Measurements from ENCODE around the gene DENND4A. TPM values are rescaled to one million over a fixed set of nuclear protein-coding genes. Genes with fewer than 3 reads are reported as not detected.

The DENND4A gene
- total RNA-seq, 1 donor from 2014 or later, result 13.9 TPM

GRCh38 chr15:65791335-65792137 lies 557 bp downstream of the DENND4A start:
- Histone ChIP-seq H3K4me3 (ENCODE audit: insufficient read depth, low read depth, low read length) (peak overlapping the region; percentile 85), H3K9me3 (ENCODE audit: insufficient read depth, low read depth, low read length) (no peaks in the 10 kb centered on the region), H3K27ac (ENCODE audit: low read depth, low read length) (peak overlapping the region; percentile 77), H3K4me2 (ENCODE audit: low read length) (peak overlapping the region; percentile 99), H3K27me3 (ENCODE audit: insufficient read depth, low read length) (no peaks in the 10 kb centered on the region), H3K4me1 (ENCODE audit: insufficient read depth, low read length) (peaks cover 21% of the 10 kb centered on the region), H3K79me2 (ENCODE audit: insufficient read depth, low read length) (peaks cover 43% of the 10 kb centered on the region), H3K36me3 (ENCODE audit: insufficient read depth, low read length) (no peaks in the 10 kb centered on the region), H3K9ac (ENCODE audit: low read length) (peak overlapping the region; percentile 86), H4K20me1 (ENCODE audit: insufficient read depth, low read length) (peaks cover 3% of the 10 kb centered on the region), H2AFZ (ENCODE audit: low read depth, low read length) (peak overlapping the region; percentile 67)
- Mint-ChIP-seq H3K36me3 (ENCODE audit: low read depth, unreplicated experiment) (no peaks in the 10 kb centered on the region), H3K9me3 (ENCODE audit: unreplicated experiment) (no peaks in the 10 kb centered on the region), H3K27ac (ENCODE audit: unreplicated experiment) (peak overlapping the region; percentile 87), H3K27me3 (ENCODE audit: low read depth, unreplicated experiment) (no peaks in the 10 kb centered on the region), H3K4me1 (ENCODE audit: low read depth, unreplicated experiment) (peaks cover 13% of the 10 kb centered on the region), H3K4me3 (ENCODE audit: unreplicated experiment) (peak overlapping the region; percentile 89)
- no peak for FAIRE-seq
- TF ChIP-seq CTCF (IDR thresholded peaks at IDR 0.05; ENCODE audit: insufficient read depth, low read depth, low read length) (no peak), EZH2 (IDR thresholded peaks at IDR 0.05; ENCODE audit: insufficient read depth, low read length) (no peak)
- peak; percentile 35 for DNase-seq (ENCODE audit: low read depth)

GRCh38 chr15:65790694-65791334 lies 1.3 kb downstream of the DENND4A start:
- peak overlapping the region; percentile 99 for H3K4me2 ChIP-seq (ENCODE audit: low read length)
- DNase-seq (ENCODE audit: low read depth) (no peak), FAIRE-seq (no peak)
- TF ChIP-seq EZH2 (IDR thresholded peaks at IDR 0.05; ENCODE audit: insufficient read depth, low read length) (no peak), CTCF (IDR thresholded peaks at IDR 0.05; ENCODE audit: insufficient read depth, low read depth, low read length) (no peak)
- Mint-ChIP-seq H3K4me1 (ENCODE audit: low read depth, unreplicated experiment) (peaks cover 10% of the 10 kb centered on the region), H3K27ac (ENCODE audit: unreplicated experiment) (peak overlapping the region; percentile 87), H3K9me3 (ENCODE audit: unreplicated experiment) (no peaks in the 10 kb centered on the region), H3K27me3 (ENCODE audit: low read depth, unreplicated experiment) (no peaks in the 10 kb centered on the region), H3K4me3 (ENCODE audit: unreplicated experiment) (peak overlapping the region; percentile 89), H3K36me3 (ENCODE audit: low read depth, unreplicated experiment) (no peaks in the 10 kb centered on the region)
- no peaks in the 10 kb centered on the region for H3K27me3 ChIP-seq (ENCODE audit: insufficient read depth, low read length)
- H3K27ac ChIP-seq (ENCODE audit: low read depth, low read length), result peak overlapping the region; percentile 77
- peaks cover 3% of the 10 kb centered on the region for H4K20me1 ChIP-seq (ENCODE audit: insufficient read depth, low read length)
- H3K9ac ChIP-seq (ENCODE audit: low read length), result peak overlapping the region; percentile 86
- H3K4me3 ChIP-seq (ENCODE audit: insufficient read depth, low read depth, low read length), result peak overlapping the region; percentile 85
- H3K4me1 ChIP-seq (ENCODE audit: insufficient read depth, low read length), result peaks cover 16% of the 10 kb centered on the region
- H3K36me3 ChIP-seq (ENCODE audit: insufficient read depth, low read length), result no peaks in the 10 kb centered on the region
- H2AFZ ChIP-seq (ENCODE audit: low read depth, low read length), result peak overlapping the region; percentile 67
- H3K79me2 ChIP-seq (ENCODE audit: insufficient read depth, low read length), result peaks cover 51% of the 10 kb centered on the region
- H3K9me3 ChIP-seq (ENCODE audit: insufficient read depth, low read depth, low read length), result no peaks in the 10 kb centered on the region
